HEK293 (cell line): Measurements from ENCODE around the gene ZNF444.

Source experiments
- CTCF ChIA-PET: fragments of 350-600 bp; formaldehyde crosslinking; extraction: SDS; loops from one replicate; lab custom pipeline; 2021; ENCODE audit warnings: antibody characterized with exemption; lab: Yijun Ruan, JAX
- POLR2A ChIA-PET: fragments of 300-600 bp; formaldehyde crosslinking; extraction: SDS; loops from one replicate; lab custom pipeline; 2020; ENCODE audit warnings: antibody characterized with exemption, inconsistent platforms; lab: Yijun Ruan, JAX
- H3K27ac ChIP-seq: fragments of 200-500 bp; sonication (Bioruptor generic); 2 replicates; pipeline ENCODE4 v1.5.1; 2014; ENCODE audit warnings: low read depth, low read length, control low read depth, inconsistent platforms; ENCODE audit errors: extremely low read depth
- H3K36me3 ChIP-seq, 2 experiments: fragments of 200-500 bp in 1 of 2; sonication (Bioruptor generic) in 1 of 2; 1 replicate in 1 of 2; 2 replicates in 1 of 2; pipeline ENCODE4 v1.5.1; 2014 to 2017; ENCODE audit warnings: inconsistent platforms in 2 of 2, low read length in 2 of 2; ENCODE audit not compliant: control insufficient read depth in 2 of 2, insufficient read depth in 1 of 2
- H3K4me1 ChIP-seq: fragments of 200-500 bp; sonication (Bioruptor generic); 2 replicates; pipeline ENCODE4 v1.5.1; 2014; ENCODE audit warnings: mild to moderate bottlenecking, low read length, inconsistent platforms; ENCODE audit not compliant: control insufficient read depth, insufficient read depth
- H3K4me3 ChIP-seq: 2 replicates; pipeline ENCODE4 v1.5.1; 2011; ENCODE audit warnings: low read depth, mild to moderate bottlenecking, control low read depth, low read length, moderate library complexity
- H3K9me3 ChIP-seq: fragments of 200-500 bp; sonication (Bioruptor generic); 2 replicates; pipeline ENCODE4 v1.5.1; 2014; ENCODE audit warnings: low read depth, low read length, inconsistent platforms; ENCODE audit not compliant: control insufficient read depth, insufficient read depth
- REPIN1 ChIP-seq: fragments of 450-650 bp; formaldehyde crosslinking; IDR thresholded peaks from 2 replicates; pipeline ENCODE4 v1.5.1; 2017; ENCODE audit warnings: missing biosample characterization, missing genetic modification characterization, low read depth
- SP2 ChIP-seq: fragments of 450-650 bp; formaldehyde crosslinking; IDR thresholded peaks from 2 replicates; pipeline ENCODE4 v1.5.1; 2016; ENCODE audit warnings: missing biosample characterization, missing genetic modification characterization
- TRIM28 ChIP-seq: IDR thresholded peaks from 2 replicates; pipeline ENCODE4 v1.6.1; 2011; ENCODE audit warnings: low read length, control low read depth, borderline replicate concordance
- ZBTB17 ChIP-seq: fragments of 450-650 bp; formaldehyde crosslinking; IDR thresholded peaks from 2 replicates; pipeline ENCODE4 v1.5.1; 2016; ENCODE audit warnings: missing biosample characterization, missing genetic modification characterization
- ZBTB7A ChIP-seq: fragments of 450-650 bp; formaldehyde crosslinking; IDR thresholded peaks from 2 replicates; pipeline ENCODE4 v1.5.1; 2016; ENCODE audit warnings: low read depth, missing biosample characterization, missing genetic modification characterization
- ZFHX2 ChIP-seq: fragments of 450-650 bp; formaldehyde crosslinking; conservative IDR thresholded peaks from 2 replicates; pipeline ENCODE4 v1.5.1; 2016; ENCODE audit warnings: missing biosample characterization, missing genetic modification characterization
- ZFP41 ChIP-seq: fragments of 450-650 bp; formaldehyde crosslinking; IDR thresholded peaks from 2 replicates; pipeline ENCODE4 v1.5.1; 2016; ENCODE audit warnings: missing biosample characterization, missing genetic modification characterization, borderline replicate concordance
- ZNF155 ChIP-seq: fragments of 450-650 bp; formaldehyde crosslinking; IDR thresholded peaks from 2 replicates; pipeline ENCODE4 v1.5.1; 2016; ENCODE audit warnings: missing biosample characterization, missing genetic modification characterization
- ZNF223 ChIP-seq: fragments of 450-650 bp; formaldehyde crosslinking; IDR thresholded peaks from 2 replicates; pipeline ENCODE4 v1.5.1; 2016; ENCODE audit warnings: missing biosample characterization, missing genetic modification characterization
- ZNF48 ChIP-seq: fragments of 450-650 bp; formaldehyde crosslinking; IDR thresholded peaks from 2 replicates; pipeline ENCODE4 v1.5.1; 2016; ENCODE audit warnings: missing biosample characterization, missing genetic modification characterization
- ZNF585B ChIP-seq: fragments of 450-650 bp; formaldehyde crosslinking; IDR thresholded peaks from 2 replicates; pipeline ENCODE4 v1.5.1; 2016; ENCODE audit warnings: missing biosample characterization, missing genetic modification characterization
- ZNF600 ChIP-seq: fragments of 450-650 bp; formaldehyde crosslinking; IDR thresholded peaks from 2 replicates; pipeline ENCODE4 v1.5.1; 2016; ENCODE audit warnings: missing biosample characterization, missing genetic modification characterization
- TF ChIP-seq, protein P1 (sequence below): fragments of 450-650 bp; formaldehyde crosslinking; IDR thresholded peaks from 2 replicates; pipeline ENCODE4 v1.5.1; 2016; ENCODE audit warnings: missing biosample characterization, missing genetic modification characterization
- TF ChIP-seq, protein P2 (sequence below): fragments of 450-650 bp; IDR thresholded peaks from 2 replicates; pipeline ENCODE4 v1.5.1; 2018; ENCODE audit warnings: missing biosample characterization, mild to moderate bottlenecking, missing genetic modification characterization
- TF ChIP-seq, protein P3 (sequence below): fragments of 450-650 bp; formaldehyde crosslinking; IDR thresholded peaks from 2 replicates; pipeline ENCODE4 v1.5.1; 2016; ENCODE audit warnings: missing biosample characterization, missing genetic modification characterization, borderline replicate concordance
- TF ChIP-seq, protein P4 (sequence below): fragments of 450-650 bp; formaldehyde crosslinking; IDR thresholded peaks from 2 replicates; pipeline ENCODE4 v1.5.1; 2016; ENCODE audit warnings: missing biosample characterization, missing genetic modification characterization
- TF ChIP-seq, protein P5 (sequence below): fragments of 450-650 bp; formaldehyde crosslinking; IDR thresholded peaks from 2 replicates; pipeline ENCODE4 v1.5.1; 2016; ENCODE audit warnings: missing biosample characterization, missing genetic modification characterization

The ZNF444 gene

DNA sequence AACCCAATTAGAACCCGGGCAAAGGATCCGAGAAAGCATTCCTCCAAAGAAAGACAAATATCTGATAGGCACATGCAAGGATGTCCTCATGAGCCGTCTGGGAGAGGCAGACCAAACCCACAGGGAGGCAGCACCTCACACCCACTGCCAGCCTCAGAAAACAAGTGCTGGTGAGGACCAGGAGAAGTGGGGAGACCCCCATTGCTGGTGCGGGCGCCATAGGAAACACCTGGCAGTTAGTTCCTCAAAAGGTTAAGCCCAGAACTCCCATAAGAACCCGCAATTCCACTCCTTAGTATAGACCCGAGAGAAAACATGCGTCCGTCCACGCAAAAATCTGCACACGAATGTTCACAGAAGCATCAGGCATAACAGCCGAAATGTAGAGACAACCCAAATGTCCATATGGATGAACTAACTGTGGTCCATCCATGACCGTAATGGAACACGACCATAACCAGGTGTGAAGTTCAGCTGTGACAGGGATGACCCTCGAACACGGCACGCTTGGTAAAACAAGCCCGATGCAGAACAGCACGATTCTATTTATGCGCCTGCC lies 27.9 kb upstream of the ZNF444 start:
- Histone ChIP-seq H3K9me3 (no peaks in the 10 kb centered on the region), H3K27ac (no peak overlapping the region), H3K4me1 (peaks cover 22% of the 10 kb centered on the region), H3K4me3 (no peak overlapping the region), H3K36me3 (peaks cover 0 to 16% of the 10 kb centered on the region in 2 experiments; a peak in 2 of 3 replicates)
- ChIA-PET POLR2A (no interaction called here), CTCF (interaction anchor here (0.6 kb wide), 1 partner anchor 33 kb away, joined by 3 read pairs; no protein-coding TSS in a partner anchor)
- TF ChIP-seq ZNF223 (tag by site-specific recombination): no peak
- peak; percentile 43; the same call in 1 of the 2 replicates for TF ChIP-seq ZBTB17 (tag by site-specific recombination)

DNA sequence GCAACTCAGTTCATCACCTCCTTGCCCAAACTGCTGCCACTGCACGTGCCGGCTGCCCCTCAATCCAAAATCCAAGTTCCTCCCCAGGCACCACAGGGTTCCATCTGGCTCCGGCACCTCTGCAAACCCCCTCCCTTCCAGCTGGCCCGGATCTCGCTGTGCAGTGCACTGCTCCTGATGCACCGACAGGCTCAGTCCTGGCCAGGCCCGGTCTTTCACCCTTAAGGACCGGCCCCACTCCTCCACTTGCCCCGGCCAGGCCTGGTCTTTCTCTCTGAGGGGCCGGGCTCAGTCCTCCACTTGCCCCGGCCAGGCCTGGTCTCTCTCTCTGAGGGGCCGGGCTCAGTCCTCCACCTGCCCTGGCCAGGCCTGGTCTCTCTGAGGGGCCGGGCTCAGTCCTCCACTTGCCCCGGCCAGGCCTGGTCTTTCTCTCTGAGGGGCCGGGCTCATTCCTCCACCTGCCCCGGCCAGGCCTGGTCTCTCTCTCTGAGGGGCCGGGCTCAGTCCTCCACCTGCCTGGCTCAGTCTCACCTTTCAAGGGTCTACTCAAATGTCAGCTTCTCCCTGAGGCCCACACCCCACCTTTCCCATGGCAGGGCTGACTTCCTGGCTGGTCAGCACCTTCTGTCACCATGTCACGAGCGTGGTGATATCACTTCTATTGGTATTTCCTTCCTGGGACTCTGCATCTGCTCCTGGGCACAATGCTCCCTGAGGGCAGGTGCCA lies 26.9 kb upstream of the ZNF444 start:
- Histone ChIP-seq H3K4me3 (no peak overlapping the region), H3K27ac (no peak overlapping the region), H3K4me1 (peaks cover 22% of the 10 kb centered on the region)
- POLR2A ChIA-PET: no interaction called here
- peak; percentile 21; the same call in 1 of the 2 replicates for TF ChIP-seq SP2 (tag by site-specific recombination)
- TF ChIP-seq, protein P1, sequence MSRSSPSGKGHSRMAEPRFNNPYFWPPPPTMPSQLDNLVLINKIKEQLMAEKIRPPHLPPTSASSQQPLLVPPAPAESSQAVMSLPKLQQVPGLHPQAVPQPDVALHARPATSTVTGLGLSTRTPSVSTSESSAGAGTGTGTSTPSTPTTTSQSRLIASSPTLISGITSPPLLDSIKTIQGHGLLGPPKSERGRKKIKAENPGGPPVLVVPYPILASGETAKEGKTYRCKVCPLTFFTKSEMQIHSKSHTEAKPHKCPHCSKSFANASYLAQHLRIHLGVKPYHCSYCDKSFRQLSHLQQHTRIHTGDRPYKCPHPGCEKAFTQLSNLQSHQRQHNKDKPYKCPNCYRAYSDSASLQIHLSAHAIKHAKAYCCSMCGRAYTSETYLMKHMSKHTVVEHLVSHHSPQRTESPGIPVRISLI: no peak
- TF ChIP-seq ZBTB7A: no peak
- TF ChIP-seq, protein P2, sequence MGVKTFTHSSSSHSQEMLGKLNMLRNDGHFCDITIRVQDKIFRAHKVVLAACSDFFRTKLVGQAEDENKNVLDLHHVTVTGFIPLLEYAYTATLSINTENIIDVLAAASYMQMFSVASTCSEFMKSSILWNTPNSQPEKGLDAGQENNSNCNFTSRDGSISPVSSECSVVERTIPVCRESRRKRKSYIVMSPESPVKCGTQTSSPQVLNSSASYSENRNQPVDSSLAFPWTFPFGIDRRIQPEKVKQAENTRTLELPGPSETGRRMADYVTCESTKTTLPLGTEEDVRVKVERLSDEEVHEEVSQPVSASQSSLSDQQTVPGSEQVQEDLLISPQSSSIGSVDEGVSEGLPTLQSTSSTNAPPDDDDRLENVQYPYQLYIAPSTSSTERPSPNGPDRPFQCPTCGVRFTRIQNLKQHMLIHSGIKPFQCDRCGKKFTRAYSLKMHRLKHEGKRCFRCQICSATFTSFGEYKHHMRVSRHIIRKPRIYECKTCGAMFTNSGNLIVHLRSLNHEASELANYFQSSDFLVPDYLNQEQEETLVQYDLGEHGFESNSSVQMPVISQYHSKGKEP: no peak
- no peak for TF ChIP-seq ZNF600 (tag by site-specific recombination)
- no peak for TF ChIP-seq ZFP41
- no peak for TF ChIP-seq ZNF585B
- TF ChIP-seq, all 188 proteins: peak for 1
- no peaks in the 10 kb centered on the region for H3K9me3 ChIP-seq
- CTCF ChIA-PET: interaction anchor here (0.7 kb wide), 1 partner anchor 9 kb away, joined by 5 read pairs; no protein-coding TSS in a partner anchor
- peaks cover 0 to 26% of the 10 kb centered on the region in 2 experiments; a peak in 2 of 3 replicates for H3K36me3 ChIP-seq

DNA sequence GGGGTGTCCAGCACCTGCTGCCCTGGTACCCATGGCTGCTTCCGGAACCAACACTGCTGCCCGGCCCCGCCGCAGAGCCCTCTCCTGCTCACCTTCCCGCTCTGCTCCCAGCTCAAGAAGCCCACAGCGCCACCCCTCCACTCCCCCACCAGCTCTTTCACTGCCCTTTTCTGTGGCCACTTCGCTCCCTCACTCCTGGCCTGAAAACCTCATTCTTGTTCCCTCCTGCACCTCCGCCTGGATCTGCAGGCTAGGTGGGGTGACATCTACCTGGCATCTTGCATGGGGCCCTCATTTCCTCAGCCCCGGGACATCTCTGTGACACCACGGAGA lies 26.3 kb upstream of the ZNF444 start:
- Histone ChIP-seq H3K4me3 (no peak overlapping the region), H3K4me1 (peaks cover 24% of the 10 kb centered on the region), H3K36me3 (peaks cover 0 to 30% of the 10 kb centered on the region in 2 experiments; a peak in 2 of 3 replicates), H3K27ac (no peak overlapping the region), H3K9me3 (no peaks in the 10 kb centered on the region)
- POLR2A ChIA-PET: no interaction called here
- CTCF ChIA-PET: interaction anchor here (0.7 kb wide), 1 partner anchor 9 kb away, joined by 5 read pairs; no protein-coding TSS in a partner anchor
- TF ChIP-seq ZNF48 (tag by site-specific recombination): no peak
- TF ChIP-seq, all 188 proteins: peak for 0

DNA sequence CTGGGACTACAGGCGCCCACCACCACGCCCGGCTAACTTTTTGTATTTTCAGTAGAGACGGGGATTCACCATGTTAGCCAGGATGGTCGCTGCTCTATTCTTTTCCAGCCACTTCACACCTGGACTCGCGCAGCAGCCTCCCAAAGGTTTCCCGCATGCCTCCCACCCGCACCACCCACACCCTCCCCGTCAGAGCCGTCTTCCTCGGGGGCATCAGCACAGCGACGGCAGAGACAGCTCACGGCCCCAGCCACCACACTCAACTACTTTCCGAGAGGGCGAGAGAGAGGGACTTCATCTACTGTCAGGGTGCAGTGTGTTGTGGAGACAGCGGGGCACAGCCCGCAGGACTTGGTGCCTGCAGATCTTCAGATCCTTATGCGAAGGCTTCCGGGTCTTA lies 25.6 kb upstream of the ZNF444 start:
- Histone ChIP-seq H3K27ac (no peak overlapping the region), H3K9me3 (no peaks in the 10 kb centered on the region), H3K36me3 (peaks cover 0 to 30% of the 10 kb centered on the region in 2 experiments; a peak in 2 of 3 replicates), H3K4me3 (no peak overlapping the region), H3K4me1 (peaks cover 22% of the 10 kb centered on the region)
- CTCF ChIA-PET: no interaction called here
- POLR2A ChIA-PET: no interaction called here
- TF ChIP-seq ZNF155 (no peak), REPIN1 (tag by site-specific recombination) (no peak), TRIM28 (no peak), ZFHX2 (0 out of 2 replicates have a peak, but pooled peaks have one; percentile 13)
- TF ChIP-seq, protein P3, sequence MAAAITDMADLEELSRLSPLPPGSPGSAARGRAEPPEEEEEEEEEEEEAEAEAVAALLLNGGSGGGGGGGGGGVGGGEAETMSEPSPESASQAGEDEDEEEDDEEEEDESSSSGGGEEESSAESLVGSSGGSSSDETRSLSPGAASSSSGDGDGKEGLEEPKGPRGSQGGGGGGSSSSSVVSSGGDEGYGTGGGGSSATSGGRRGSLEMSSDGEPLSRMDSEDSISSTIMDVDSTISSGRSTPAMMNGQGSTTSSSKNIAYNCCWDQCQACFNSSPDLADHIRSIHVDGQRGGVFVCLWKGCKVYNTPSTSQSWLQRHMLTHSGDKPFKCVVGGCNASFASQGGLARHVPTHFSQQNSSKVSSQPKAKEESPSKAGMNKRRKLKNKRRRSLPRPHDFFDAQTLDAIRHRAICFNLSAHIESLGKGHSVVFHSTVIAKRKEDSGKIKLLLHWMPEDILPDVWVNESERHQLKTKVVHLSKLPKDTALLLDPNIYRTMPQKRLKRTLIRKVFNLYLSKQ (tag by site-specific recombination): no peak
- TF ChIP-seq, protein P4, sequence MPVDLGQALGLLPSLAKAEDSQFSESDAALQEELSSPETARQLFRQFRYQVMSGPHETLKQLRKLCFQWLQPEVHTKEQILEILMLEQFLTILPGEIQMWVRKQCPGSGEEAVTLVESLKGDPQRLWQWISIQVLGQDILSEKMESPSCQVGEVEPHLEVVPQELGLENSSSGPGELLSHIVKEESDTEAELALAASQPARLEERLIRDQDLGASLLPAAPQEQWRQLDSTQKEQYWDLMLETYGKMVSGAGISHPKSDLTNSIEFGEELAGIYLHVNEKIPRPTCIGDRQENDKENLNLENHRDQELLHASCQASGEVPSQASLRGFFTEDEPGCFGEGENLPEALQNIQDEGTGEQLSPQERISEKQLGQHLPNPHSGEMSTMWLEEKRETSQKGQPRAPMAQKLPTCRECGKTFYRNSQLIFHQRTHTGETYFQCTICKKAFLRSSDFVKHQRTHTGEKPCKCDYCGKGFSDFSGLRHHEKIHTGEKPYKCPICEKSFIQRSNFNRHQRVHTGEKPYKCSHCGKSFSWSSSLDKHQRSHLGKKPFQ (tag by site-specific recombination): 0 out of 2 replicates have a peak, but pooled peaks have one; percentile 16
- TF ChIP-seq, protein P5, sequence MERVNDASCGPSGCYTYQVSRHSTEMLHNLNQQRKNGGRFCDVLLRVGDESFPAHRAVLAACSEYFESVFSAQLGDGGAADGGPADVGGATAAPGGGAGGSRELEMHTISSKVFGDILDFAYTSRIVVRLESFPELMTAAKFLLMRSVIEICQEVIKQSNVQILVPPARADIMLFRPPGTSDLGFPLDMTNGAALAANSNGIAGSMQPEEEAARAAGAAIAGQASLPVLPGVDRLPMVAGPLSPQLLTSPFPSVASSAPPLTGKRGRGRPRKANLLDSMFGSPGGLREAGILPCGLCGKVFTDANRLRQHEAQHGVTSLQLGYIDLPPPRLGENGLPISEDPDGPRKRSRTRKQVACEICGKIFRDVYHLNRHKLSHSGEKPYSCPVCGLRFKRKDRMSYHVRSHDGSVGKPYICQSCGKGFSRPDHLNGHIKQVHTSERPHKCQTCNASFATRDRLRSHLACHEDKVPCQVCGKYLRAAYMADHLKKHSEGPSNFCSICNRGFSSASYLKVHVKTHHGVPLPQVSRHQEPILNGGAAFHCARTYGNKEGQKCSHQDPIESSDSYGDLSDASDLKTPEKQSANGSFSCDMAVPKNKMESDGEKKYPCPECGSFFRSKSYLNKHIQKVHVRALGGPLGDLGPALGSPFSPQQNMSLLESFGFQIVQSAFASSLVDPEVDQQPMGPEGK (tag by site-specific recombination): no peak
